ENCODE data around the gene CTNNBIP1. TPM values are rescaled to one million over a fixed set of nuclear protein-coding genes. Genes with fewer than 3 reads are reported as not detected.

The CTNNBIP1 gene
- polyA plus RNA-seq, 1 donor from 2014 or later, result 69.3 TPM

- peak overlapping the region; percentile 56 for H3K27ac ChIP-seq (ENCODE audit: low read length)
- H3K9me3 ChIP-seq (ENCODE audit: low read length), result no peaks in the 10 kb centered on the region
Observed at GRCh38 chr1:9824702-9825089, 85.4 kb downstream of the CTNNBIP1 start.

GRCh38 chr1:9823943-9824701 lies 85.9 kb downstream of the CTNNBIP1 start, which contains the start of gene CLSTN1:
Gene CLSTN1, minus strand, starts transcription at chr1:9823965. Its CDS starts 232 bp downstream, at chr1:9823733.
- H3K9me2 ChIP-seq (ENCODE audit: insufficient read depth, low read length), result no peaks in the 10 kb centered on the region
- H2AFZ ChIP-seq (ENCODE audit: low read depth, low read length), result peak within 1 kb of the TSS; percentile 66

More at GRCh38 chr1:9824702-9825089, 85.4 kb downstream of the CTNNBIP1 start:
- Histone ChIP-seq H3K36me3 (ENCODE audit: insufficient read depth, low read length) (no peaks in the 10 kb centered on the region), H4K20me1 (ENCODE audit: insufficient read depth) (no peaks in the 10 kb centered on the region), H3K9me2 (ENCODE audit: insufficient read depth, low read length) (no peaks in the 10 kb centered on the region), H3K27me3 (ENCODE audit: insufficient read depth, low read depth, low read length) (no peaks in the 10 kb centered on the region), H3K4me3 (ENCODE audit: low read length) (peak overlapping the region; percentile 72), H3K4me2 (ENCODE audit: low read length) (no peak overlapping the region), H2AFZ (ENCODE audit: low read depth, low read length) (peak overlapping the region; percentile 66), H3K79me2 (replicated peaks; ENCODE audit: insufficient read depth, low read length) (peaks cover 25% of the 10 kb centered on the region), H3F3A (ENCODE audit: insufficient read depth, low read length, poor library complexity, severe bottlenecking) (no peaks in the 10 kb centered on the region), H3K9ac (ENCODE audit: low read length) (peak overlapping the region; percentile 73)
- TF ChIP-seq RAD21 (conservative IDR thresholded peaks at IDR 0.05) (no peak), POLR2AphosphoS5 (IDR thresholded peaks at IDR 0.05) (no peak), CTCF (IDR thresholded peaks at IDR 0.05; ENCODE audit: poor library complexity, severe bottlenecking) (no peak), TAF1 (IDR thresholded peaks at IDR 0.05; ENCODE audit: low read depth) (no peak), EZH2 (IDR thresholded peaks at IDR 0.05; ENCODE audit: borderline replicate concordance, insufficient read depth, low read length, poor library complexity, severe bottlenecking) (no peak), EP300 (conservative IDR thresholded peaks at IDR 0.05; ENCODE audit: poor library complexity, severe bottlenecking) (no peak), SMC3 (conservative IDR thresholded peaks at IDR 0.05; ENCODE audit: poor library complexity) (no peak), MXI1 (conservative IDR thresholded peaks at IDR 0.05; ENCODE audit: poor library complexity, severe bottlenecking) (no peak), REST (IDR thresholded peaks at IDR 0.05; ENCODE audit: borderline replicate concordance) (no peak)

More at GRCh38 chr1:9823943-9824701, 85.9 kb downstream of the CTNNBIP1 start, which contains the start of gene CLSTN1:
- Histone ChIP-seq H3K36me3 (ENCODE audit: insufficient read depth, low read length) (no peaks in the 10 kb centered on the region), H3K9ac (ENCODE audit: low read length) (peak within 1 kb of the TSS; percentile 86), H3K4me2 (ENCODE audit: low read length) (peak within 1 kb of the TSS; percentile 85), H3K27ac (ENCODE audit: low read length) (peak within 1 kb of the TSS; percentile 57), H3K79me2 (replicated peaks; ENCODE audit: insufficient read depth, low read length) (peaks cover 30% of the 10 kb centered on the region), H4K20me1 (ENCODE audit: insufficient read depth) (no peaks in the 10 kb centered on the region), H3K27me3 (ENCODE audit: insufficient read depth, low read depth, low read length) (no peaks in the 10 kb centered on the region), H3F3A (ENCODE audit: insufficient read depth, low read length, poor library complexity, severe bottlenecking) (no peaks in the 10 kb centered on the region), H3K9me3 (ENCODE audit: low read length) (no peaks in the 10 kb centered on the region), H3K4me3 (ENCODE audit: low read length) (peak within 1 kb of the TSS; percentile 94)
- TF ChIP-seq RAD21 (conservative IDR thresholded peaks at IDR 0.05) (no peak), EZH2 (IDR thresholded peaks at IDR 0.05; ENCODE audit: borderline replicate concordance, insufficient read depth, low read length, poor library complexity, severe bottlenecking) (no peak), POLR2AphosphoS5 (IDR thresholded peaks at IDR 0.05) (no peak)
